Esophagus squamous epithelium (tissue), 5 donors: ENCODE results near the gene ATP2B2. TPM values are rescaled to one million over a fixed set of nuclear protein-coding genes. Genes with fewer than 3 reads are reported as not detected.

Experiments
- DNase-seq: peaks from one replicate; lab custom pipeline; 2025; lab: John Stamatoyannopoulos, UW
- H3K27ac ChIP-seq, 4 donors: fragments of 200-600 bp; sonication (generic); one replicate each; pipeline ENCODE4 v1.5.1; 2016 to 2019; ENCODE audit warnings: mild to moderate bottlenecking in 1 of 4
- H3K27me3 ChIP-seq, 4 donors: fragments of 200-600 bp; sonication (generic); 1 replicate in 3 of 4; 2 replicates in 1 of 4; pipeline versions ENCODE4 v1.5.1 to v1.6.0; 2017 to 2021; ENCODE audit warnings: antibody characterized with exemption in 1 of 4
- H3K36me3 ChIP-seq, 3 donors: fragments of 200-600 bp; sonication (generic); one replicate each; pipeline ENCODE4 v1.5.1; 2016 to 2019
- H3K4me1 ChIP-seq, 3 donors: fragments of 200-600 bp; sonication (generic); one replicate each; pipeline ENCODE4 v1.5.1; 2017 to 2019
- H3K4me3 ChIP-seq, 4 donors: fragments of 200-600 bp; sonication (generic); 1 replicate in 3 of 4; 2 replicates in 1 of 4; pipeline ENCODE4 v1.5.1; 2016 to 2019; ENCODE audit warnings: mild to moderate bottlenecking in 2 of 4, moderate library complexity in 1 of 4
- H3K9me3 ChIP-seq, 3 donors: fragments of 200-600 bp; sonication (generic); one replicate each; pipeline ENCODE4 v1.5.1; 2016 to 2019
- CTCF ChIP-seq, 6 experiments: fragments of 450-650 bp in 4 of 6; fragments of 200-600 bp in 2 of 6; sonication (generic) in 2 of 6; IDR thresholded peaks; one replicate each; pipeline ENCODE4 v1.5.1; 2016 to 2019; ENCODE audit warnings: antibody characterized with exemption in 6 of 6, mild to moderate bottlenecking in 4 of 6, moderate library complexity in 4 of 6
- POLR2A ChIP-seq, 4 donors: fragments of 450-650 bp; IDR thresholded peaks; one replicate each; pipeline ENCODE4 v1.6.1; 2017; ENCODE audit warnings: antibody characterized with exemption in 4 of 4, mild to moderate bottlenecking in 4 of 4, moderate library complexity in 3 of 4
- WGBS, 2 donors: methylation state at CpG; one replicate each; pipeline ENCODE4 v1.1.5; 2018; 5-methylcytosine and 5-hydroxymethylcytosine counted together
- intact Hi-C: fragments of 100-400 bp; cut with DNase I; formaldehyde crosslinking; loops from one replicate; pipeline ENCODE4 v1.15.0; 2022
- total RNA-seq, 4 donors: library from RNA; depleted of rRNA; stranded (reverse); fragments of >200 nt; gene quantifications; one replicate each; pipeline ENCODE4 v1.1.0, GENCODE V29; 2016
- donor health status: DM: yes; HTN: yes; CAD: no.

The ATP2B2 gene
- total RNA-seq, 4 donors from 2014 or later = 0.31 to 0.57 (median 0.42) TPM

GRCh38 chr3:10498271-10498670 lies 7.1 kb downstream of the ATP2B2 start:
- no peak for TF ChIP-seq POLR2A (IDR thresholded peaks at IDR 0.05)
- no peak for TF ChIP-seq CTCF (IDR thresholded peaks at IDR 0.05)
- Histone ChIP-seq H3K36me3 (no peaks in the 10 kb centered on the region), H3K9me3 (no peaks in the 10 kb centered on the region), H3K4me1 (peaks cover 0 to 4% (median 0%) of the 10 kb centered on the region in 3 donors), H3K27ac (no peak overlapping the region), H3K4me3 (no peak overlapping the region), H3K27me3 (peaks cover 0 to 43% (median 0%) of the 10 kb centered on the region in 4 donors)
- intact Hi-C loops = no loop called here
- DNase-seq = no peak
- WGBS, 2 donors = 83 to 96% methylated on average over 5 to 6 of the region's 11 CpGs

- 80 to 90% methylated on average over 3 to 4 of the region's 4 CpGs for WGBS, 2 donors
- DNase-seq = no peak
- Histone ChIP-seq H3K4me3 (no peak overlapping the region), H3K27ac (no peak overlapping the region), H3K9me3 (no peaks in the 10 kb centered on the region), H3K27me3 (peaks cover 0 to 39% (median 0%) of the 10 kb centered on the region in 4 donors), H3K36me3 (no peaks in the 10 kb centered on the region), H3K4me1 (peaks cover 0 to 4% (median 0%) of the 10 kb centered on the region in 3 donors)
- no peak for TF ChIP-seq CTCF (IDR thresholded peaks at IDR 0.05)
- no peak for TF ChIP-seq POLR2A (IDR thresholded peaks at IDR 0.05)
- intact Hi-C loops = no loop called here
These were observed 7.9 kb downstream of the ATP2B2 start for GRCh38 chr3:10497439-10497838.

GRCh38 chr3:10496121-10496863 lies 9.1 kb downstream of the ATP2B2 start:
- H3K4me3 ChIP-seq = no peak overlapping the region
- DNase-seq = no peak
- WGBS, 2 donors = 79 to 82% methylated on average over 3 to 6 of the region's 11 CpGs
- intact Hi-C loops = no loop called here
- TF ChIP-seq POLR2A (IDR thresholded peaks at IDR 0.05) (no peak), CTCF (IDR thresholded peaks at IDR 0.05) (no peak)
- H3K27me3 ChIP-seq = peaks cover 0 to 34% (median 0%) of the 10 kb centered on the region in 4 donors
- H3K9me3 ChIP-seq = no peaks in the 10 kb centered on the region
- peaks cover 0 to 4% (median 0%) of the 10 kb centered on the region in 3 donors for H3K4me1 ChIP-seq
- no peak overlapping the region for H3K27ac ChIP-seq
- H3K36me3 ChIP-seq = no peaks in the 10 kb centered on the region

- Histone ChIP-seq H3K27ac (no peak overlapping the region), H3K4me1 (peaks cover 0 to 4% (median 0%) of the 10 kb centered on the region in 3 donors), H3K9me3 (no peaks in the 10 kb centered on the region), H3K4me3 (no peak overlapping the region), H3K36me3 (no peaks in the 10 kb centered on the region), H3K27me3 (peaks cover 0 to 33% (median 0%) of the 10 kb centered on the region in 4 donors)
- intact Hi-C loops = no loop called here
- TF ChIP-seq CTCF (IDR thresholded peaks at IDR 0.05) = no peak
- no peak for TF ChIP-seq POLR2A (IDR thresholded peaks at IDR 0.05)
- no peak for DNase-seq
- 72 to 76% methylated on average over 4 to 5 of the region's 5 CpGs for WGBS, 2 donors
These were observed 9.8 kb downstream of the ATP2B2 start for GRCh38 chr3:10495614-10496013.

GRCh38 chr3:10495003-10495402 lies 10.4 kb downstream of the ATP2B2 start:
- peaks cover 0 to 4% (median 0%) of the 10 kb centered on the region in 3 donors for H3K4me1 ChIP-seq
- no peak overlapping the region for H3K4me3 ChIP-seq
- WGBS, 2 donors = 17 to 26% methylated on average over 2 to 3 of the region's 4 CpGs
- no peak for TF ChIP-seq POLR2A (IDR thresholded peaks at IDR 0.05)
- TF ChIP-seq CTCF (IDR thresholded peaks at IDR 0.05) = no peak
- intact Hi-C loops = no loop called here
- no peaks in the 10 kb centered on the region for H3K36me3 ChIP-seq
- peaks cover 0 to 27% (median 0%) of the 10 kb centered on the region in 4 donors for H3K27me3 ChIP-seq
- no peaks in the 10 kb centered on the region for H3K9me3 ChIP-seq
- H3K27ac ChIP-seq = no peak overlapping the region
- no peak for DNase-seq
